Endometrium (tissue), 2 donors: Measurements from ENCODE around the gene GNAO1.
"Not testable (repeated sequence)": the region's sequence is repeated elsewhere in the genome, so short reads cannot be mapped to it uniquely, and the experiment has no call there.

ENCODE experiments used
- FAIRE-seq: peaks from 2 replicates; lab custom pipeline; 2012; peaks lifted over from hg19 to GRCh38; lab: Jason Lieb, UNC
- donor health status: control.
- donor health status: control.

Gene GNAO1

GRCh38 chr16:56366945-56367344 lies 175.7 kb downstream of the GNAO1 start:
- FAIRE-seq, result no peak

- no peak for FAIRE-seq
Observed at GRCh38 chr16:56367764-56368163, 176.5 kb downstream of the GNAO1 start.

- FAIRE-seq, result no peak
Observed at GRCh38 chr16:56368545-56368944, 177.3 kb downstream of the GNAO1 start.

- FAIRE-seq, result no peak
Observed at GRCh38 chr16:56369202-56369601, 177.9 kb downstream of the GNAO1 start.

GRCh38 chr16:56370185-56370874 lies 179.0 kb downstream of the GNAO1 start:
- FAIRE-seq, result no peak

GRCh38 chr16:56370875-56371659 lies 179.8 kb downstream of the GNAO1 start:
- peak; percentile 87 for FAIRE-seq

- FAIRE-seq, result no peak
Observed at GRCh38 chr16:56371660-56371937, 180.3 kb downstream of the GNAO1 start.

GRCh38 chr16:56372013-56372634 lies 180.8 kb downstream of the GNAO1 start:
- no peak for FAIRE-seq

GRCh38 chr16:56373003-56373402 lies 181.7 kb downstream of the GNAO1 start:
- FAIRE-seq, result no peak

- FAIRE-seq, result not testable (repeated sequence)
Observed at GRCh38 chr16:56375792-56376191, 184.5 kb downstream of the GNAO1 start.

- not testable (repeated sequence) for FAIRE-seq
Observed at GRCh38 chr16:56379044-56379443, 187.8 kb downstream of the GNAO1 start.

- FAIRE-seq, result not testable (repeated sequence)
Observed at GRCh38 chr16:56380778-56381485, 189.6 kb downstream of the GNAO1 start.

- no peak for FAIRE-seq
Observed at GRCh38 chr16:56382459-56382858, 191.2 kb downstream of the GNAO1 start.

GRCh38 chr16:56382901-56383355 lies 191.6 kb downstream of the GNAO1 start:
- no peak for FAIRE-seq

- FAIRE-seq, result no peak
Observed at GRCh38 chr16:56384074-56384721, 192.9 kb downstream of the GNAO1 start.

- no peak for FAIRE-seq
Observed at GRCh38 chr16:56387396-56387795, 196.1 kb downstream of the GNAO1 start.

- FAIRE-seq, result no peak
Observed at GRCh38 chr16:56388209-56388608, 196.9 kb downstream of the GNAO1 start.

GRCh38 chr16:56389554-56389953 lies 198.3 kb downstream of the GNAO1 start:
- FAIRE-seq, result no peak

- not testable (repeated sequence) for FAIRE-seq
Observed at GRCh38 chr16:56396724-56397123, 205.4 kb downstream of the GNAO1 start.

- no peak for FAIRE-seq
Observed at GRCh38 chr16:56399047-56399446, 207.8 kb downstream of the GNAO1 start.

GRCh38 chr16:56399486-56399885 lies 208.2 kb downstream of the GNAO1 start:
- no peak for FAIRE-seq

GRCh38 chr16:56400458-56400857 lies 209.2 kb downstream of the GNAO1 start:
- no peak for FAIRE-seq
